K562 (cell line): ENCODE data around the gene SLC16A9. TPM values are rescaled to one million over a fixed set of nuclear protein-coding genes. Genes with fewer than 3 reads are reported as not detected.

Experiments
- ATAC-seq: fragments of 200-7000 bp; cut with Tn5 transposase; 3 replicates; pipeline ENCODE4 v1.9.1; 2020; ENCODE audit warnings: moderate library complexity
- BruUV-seq: library from RNA; stranded (reverse); fragments of 400-500 nt; replicated peaks from 2 replicates; lab custom pipeline; 2021; lab: Mats Ljungman, UMichigan
- CTCF ChIA-PET: fragments of 300-600 bp; formaldehyde crosslinking; extraction: SDS; loops from one replicate; lab custom pipeline; 2021; ENCODE audit warnings: low intra/inter-chr PET ratio; lab: Yijun Ruan, JAX
- POLR2A ChIA-PET: fragments of 300-600, 350-650 bp; sonication (Branson Sonifier 250); formaldehyde crosslinking; extraction: SDS; loops from one replicate; lab custom pipeline; 2021; ENCODE audit warnings: antibody characterized with exemption, inconsistent platforms; lab: Yijun Ruan, JAX
- DNase-seq, 4 experiments: peaks; one replicate each; pipeline versions ENCODE4 v3.0.0 to v3.0.0-alpha.2; 2011 to 2018; ENCODE audit warnings: low spot score in 3 of 4, mixed read lengths in 3 of 4; ENCODE audit errors: extremely low read depth in 1 of 4
- FAIRE-seq: peaks from 2 replicates; lab custom pipeline; 2011; peaks lifted over from hg19 to GRCh38; lab: Jason Lieb, UNC
- H2AFZ ChIP-seq: 2 replicates; pipeline ENCODE4 v1.6.0; 2011; ENCODE audit warnings: low read depth, low read length, control low read depth, inconsistent platforms
- H3K27ac ChIP-seq: fragments of 200-600 bp; 3 replicates; pipeline ENCODE4 v1.8.0; 2011; ENCODE audit warnings: low read depth, mild to moderate bottlenecking, control low read depth, inconsistent platforms, low read length, moderate library complexity, mixed read lengths; ENCODE audit errors: extremely low read depth
- H3K27me3 ChIP-seq, 2 experiments: fragments of 300-600 bp in 1 of 2; 2 replicates in 1 of 2; 3 replicates in 1 of 2; pipeline versions ENCODE4 v1.6.0 to v1.8.0; 2011; ENCODE audit warnings: inconsistent platforms in 2 of 2, low read length in 2 of 2, mild to moderate bottlenecking in 1 of 2, mixed read lengths in 1 of 2, moderate library complexity in 1 of 2; ENCODE audit not compliant: control insufficient read depth in 2 of 2, insufficient read depth in 2 of 2
- H3K36me3 ChIP-seq: fragments of 300-600 bp; 3 replicates; pipeline ENCODE4 v1.8.0; 2011; ENCODE audit warnings: mild to moderate bottlenecking, low read length, inconsistent platforms; ENCODE audit not compliant: control insufficient read depth, insufficient read depth
- H3K4me1 ChIP-seq, 2 experiments: fragments of 200-600 bp in 1 of 2; replicated peaks in 1 of 2; 2 replicates in 1 of 2; 3 replicates in 1 of 2; pipeline versions ENCODE4 v1.5.1 to v1.8.0; 2011; ENCODE audit warnings: inconsistent platforms in 2 of 2, low read length in 2 of 2, mild to moderate bottlenecking in 1 of 2, mixed read lengths in 1 of 2, moderate library complexity in 1 of 2; ENCODE audit not compliant: control insufficient read depth in 2 of 2, insufficient read depth in 2 of 2
- H3K4me2 ChIP-seq: 2 replicates; pipeline ENCODE4 v1.6.1; 2011; ENCODE audit warnings: low read length, control low read depth, inconsistent platforms, mixed read lengths; ENCODE audit not compliant: insufficient read depth
- H3K4me3 ChIP-seq: fragments of 200-600 bp; sonication (generic), shearing (Covaris generic); 2 replicates; pipeline ENCODE4 v1.5.1; 2016; ENCODE audit warnings: control low read depth, inconsistent platforms
- H3K79me2 ChIP-seq: fragments of 200-600 bp; 3 replicates; pipeline ENCODE4 v1.8.0; 2011; ENCODE audit warnings: low read length, inconsistent platforms; ENCODE audit not compliant: control insufficient read depth, insufficient read depth
- H3K9ac ChIP-seq, 2 experiments: 2 replicates each; pipeline versions ENCODE4 v1.6.0 to v1.6.1; 2011; ENCODE audit warnings: low read depth in 2 of 2, low read length in 2 of 2, control low read depth in 1 of 2, inconsistent platforms in 1 of 2, mild to moderate bottlenecking in 1 of 2, mixed read lengths in 1 of 2; ENCODE audit not compliant: insufficient read depth in 1 of 2
- H3K9me1 ChIP-seq: one replicate; pipeline ENCODE4 v1.6.0; 2011; ENCODE audit warnings: inconsistent platforms, mild to moderate bottlenecking, low read length, moderate library complexity; ENCODE audit not compliant: control insufficient read depth, insufficient read depth
- H3K9me3 ChIP-seq: replicated peaks from 2 replicates; pipeline ENCODE4 v1.5.1; 2011; ENCODE audit warnings: low read depth, low read length, inconsistent platforms; ENCODE audit not compliant: control insufficient read depth, insufficient read depth
- H4K20me1 ChIP-seq: replicated peaks from 2 replicates; pipeline ENCODE4 v1.6.1; 2011; ENCODE audit warnings: low read length, inconsistent platforms, mixed read lengths; ENCODE audit not compliant: control insufficient read depth, insufficient read depth
- C11orf30 ChIP-seq: fragments of 450-650 bp; IDR thresholded peaks from 2 replicates; pipeline ENCODE4 v1.6.1; 2016; ENCODE audit warnings: low read depth, mild to moderate bottlenecking
- FOXK1 ChIP-seq: sonication (generic); formaldehyde crosslinking; IDR thresholded peaks from 2 replicates; pipeline ENCODE4 v1.8.0; 2022; ENCODE audit warnings: missing genetic modification reagents, mild to moderate bottlenecking, borderline replicate concordance
- HNRNPUL1 ChIP-seq: fragments of 200-400 bp; formaldehyde crosslinking; IDR thresholded peaks from 2 replicates; pipeline ENCODE4 v1.6.1; 2017; ENCODE audit warnings: low read length
- MTA3 ChIP-seq: fragments of 450-650 bp; formaldehyde crosslinking; IDR thresholded peaks from 2 replicates; pipeline ENCODE4 v1.6.1; 2017; ENCODE audit warnings: mild to moderate bottlenecking, borderline replicate concordance
- MYNN ChIP-seq, 2 experiments: sonication (generic); formaldehyde crosslinking in 1 of 2; IDR thresholded peaks; 2 replicates each; pipeline versions ENCODE4 v1.5.0 to v1.6.1; 2016 to 2020; ENCODE audit warnings: antibody characterized with exemption in 1 of 2, missing genetic modification reagents in 1 of 2
- NFE2 ChIP-seq: IDR thresholded peaks from 2 replicates; pipeline ENCODE4 v1.6.1; 2014; ENCODE audit warnings: antibody characterized with exemption, low read depth
- NR1H2 ChIP-seq: sonication (generic); formaldehyde crosslinking; IDR thresholded peaks from 2 replicates; pipeline ENCODE4 v1.4.0; 2020; ENCODE audit warnings: mild to moderate bottlenecking, missing genetic modification reagents
- SMAD1 ChIP-seq: fragments of 150-350 bp; IDR thresholded peaks from 2 replicates; pipeline ENCODE4 v1.6.1; 2014; ENCODE audit warnings: low read length, low read depth; ENCODE audit not compliant: partially characterized antibody
- ZNF12 ChIP-seq: sonication (generic); formaldehyde crosslinking; IDR thresholded peaks from 2 replicates; pipeline ENCODE4 v1.4.0; 2020; ENCODE audit warnings: mild to moderate bottlenecking, missing genetic modification reagents
- ZNF184 ChIP-seq: sonication (generic); formaldehyde crosslinking; IDR thresholded peaks from 2 replicates; pipeline ENCODE4 v1.5.0; 2020; ENCODE audit warnings: missing genetic modification reagents
- ZNF217 ChIP-seq: sonication (generic); formaldehyde crosslinking; IDR thresholded peaks from 2 replicates; pipeline ENCODE4 v1.8.0; 2022; ENCODE audit warnings: mild to moderate bottlenecking, missing genetic modification reagents
- ZNF274 ChIP-seq: IDR thresholded peaks from 2 replicates; pipeline ENCODE4 v1.6.1; 2011; ENCODE audit warnings: low read depth, mild to moderate bottlenecking, low read length, moderate library complexity, borderline replicate concordance
- ZNF785 ChIP-seq: fragments of 250-450 bp; sonication (Bioruptor Pico); IDR thresholded peaks from 2 replicates; pipeline ENCODE4 v1.4.0; 2020; ENCODE audit warnings: mild to moderate bottlenecking
- WGBS: fragments of 100-300 bp; shearing (Covaris generic); methylation state at CpG from one replicate; pipeline ENCODE4 v1.1.6; 2016; ENCODE audit warnings: low coverage, mixed read lengths; ENCODE audit not compliant: insufficient coverage; ENCODE audit errors: missing lambda C conversion rate; 5-methylcytosine and 5-hydroxymethylcytosine counted together
- in situ Hi-C: fragments of 300-500 bp; cut with MboI; formaldehyde crosslinking; loops from 4 replicates; pipeline ENCODE4 v1.15.0; 2018; ENCODE audit warnings: inconsistent platforms, mixed read lengths
- intact Hi-C: fragments of 100-400 bp; cut with micrococcal nuclease; formaldehyde crosslinking; loops from 2 replicates; pipeline ENCODE4 v1.14.2; 2022
- polyA plus RNA-seq, 8 experiments: library from polyadenylated mRNA; depleted of rRNA in 4 of 8; stranded (reverse) in 5 of 8; unstranded in 3 of 8; fragments of >200 nt; fragmentation: Nextera tagmentation in 2 of 8; fragmentation: Illumina TruSeq in 1 of 8; extraction: Ambion mirVana in 2 of 8; extraction: Trizol in 1 of 8; gene quantifications; 2 replicates each; pipeline versions ENCODE4 v1.2.1 to v1.2.3, GENCODE V29; 2011 to 2014; ENCODE audit warnings: inconsistent platforms in 1 of 8, missing spikeins in 1 of 8
- total RNA-seq, 7 experiments: library from RNA; depleted of rRNA in 6 of 7; stranded (reverse); fragments of >200 nt in 6 of 7; fragmentation: Illumina TruSeq in 2 of 7; extraction: Trizol in 2 of 7; gene quantifications; 2 replicates each; pipeline versions ENCODE4 v1.2.1 to v1.2.3, GENCODE V29; 2011 to 2021; ENCODE audit warnings: low replicate concordance in 1 of 7
- TF ChIP-seq, protein P1 (sequence below): fragments of 250-450 bp; sonication (Bioruptor Pico); IDR thresholded peaks from 2 replicates; pipeline ENCODE4 v1.8.0; 2021; ENCODE audit warnings: moderate library complexity, mild to moderate bottlenecking, inconsistent platforms
- TF ChIP-seq, protein P2 (sequence below): IDR thresholded peaks from 2 replicates; pipeline ENCODE4 v1.6.1; 2014; ENCODE audit warnings: antibody characterized with exemption

Gene SLC16A9
- total and polyA plus RNA-seq, 9 of the 15 experiments (the other 6 are each of a cell fraction or from before 2014, with no cell fraction given): 0.90 to 6.4 (median 2.1) TPM

DNA sequence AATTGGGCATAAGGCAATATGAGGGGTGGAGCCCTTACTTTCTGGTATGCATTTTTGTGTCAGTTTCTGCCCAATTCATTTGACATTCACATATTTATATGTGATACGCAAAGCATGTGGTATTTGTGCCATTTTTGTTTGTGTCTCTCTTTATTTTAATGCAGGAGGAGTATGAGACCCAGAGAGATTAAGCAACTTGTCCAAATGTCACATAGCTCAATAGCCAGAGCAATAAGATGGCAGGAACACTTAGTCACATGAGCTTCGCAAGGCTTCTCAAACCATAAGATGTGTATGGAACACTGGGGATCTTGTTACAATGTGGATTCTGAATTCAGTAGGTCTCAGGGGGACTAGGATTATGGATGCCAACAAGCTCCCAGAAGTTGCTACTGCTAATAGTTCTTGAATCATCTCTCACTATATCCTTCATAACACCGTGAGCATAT, 24.4 kb upstream of the SLC16A9 start:
- no TSS peak for BruUV-seq
- intact Hi-C loops: no loop called here

More for the DNA sequence above, 24.4 kb upstream of the SLC16A9 start:
- H2AFZ ChIP-seq: peak overlapping the region; percentile 27; the same call in 1 of the 2 replicates
- ATAC-seq (no peak), FAIRE-seq (no peak), DNase-seq (no peak)
- H3K9me1 ChIP-seq: no peaks in the 10 kb centered on the region
- WGBS: 45% methylated on average over 3 of the region's 3 CpGs
- ChIA-PET CTCF (no interaction called here), POLR2A (interaction anchor here (0.6 kb wide), 1 partner anchor 16 kb away, joined by 3 read pairs; no protein-coding TSS in a partner anchor)
- no peaks in the 10 kb centered on the region; the same call in 1 of the 2 replicates for H3K9me3 ChIP-seq
- no peak overlapping the region for H3K4me2 ChIP-seq
- TF ChIP-seq FOXK1: no peak
- TF ChIP-seq, protein P1, sequence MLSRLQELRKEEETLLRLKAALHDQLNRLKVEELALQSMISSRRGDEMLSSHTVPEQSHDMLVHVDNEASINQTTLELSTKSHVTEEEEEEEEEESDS (CRISPR knock-in tag): no peak
- TF ChIP-seq ZNF785 (CRISPR knock-in tag): no peak
- TF ChIP-seq ZNF274: no peak
- TF ChIP-seq NFE2: no peak
- TF ChIP-seq NR1H2 (CRISPR knock-in tag): no peak
- TF ChIP-seq SMAD1: no peak
- no peak for TF ChIP-seq MTA3
- TF ChIP-seq ZNF217: no peak
- no peak for TF ChIP-seq C11orf30
- TF ChIP-seq ZNF184 (CRISPR knock-in tag): no peak
- no peak for TF ChIP-seq ZNF12 (CRISPR knock-in tag)
- TF ChIP-seq MYNN (IDR thresholded peaks at IDR 0.05): no peak
- TF ChIP-seq MYNN (CRISPR knock-in tag; IDR thresholded peaks at IDR 0.05): no peak
- no peak for TF ChIP-seq HNRNPUL1
- TF ChIP-seq, protein P2, sequence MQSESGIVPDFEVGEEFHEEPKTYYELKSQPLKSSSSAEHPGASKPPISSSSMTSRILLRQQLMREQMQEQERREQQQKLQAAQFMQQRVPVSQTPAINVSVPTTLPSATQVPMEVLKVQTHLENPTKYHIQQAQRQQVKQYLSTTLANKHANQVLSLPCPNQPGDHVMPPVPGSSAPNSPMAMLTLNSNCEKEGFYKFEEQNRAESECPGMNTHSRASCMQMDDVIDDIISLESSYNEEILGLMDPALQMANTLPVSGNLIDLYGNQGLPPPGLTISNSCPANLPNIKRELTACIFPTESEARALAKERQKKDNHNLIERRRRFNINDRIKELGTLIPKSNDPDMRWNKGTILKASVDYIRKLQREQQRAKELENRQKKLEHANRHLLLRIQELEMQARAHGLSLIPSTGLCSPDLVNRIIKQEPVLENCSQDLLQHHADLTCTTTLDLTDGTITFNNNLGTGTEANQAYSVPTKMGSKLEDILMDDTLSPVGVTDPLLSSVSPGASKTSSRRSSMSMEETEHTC: no peak
- H3K79me2 ChIP-seq: no peaks in the 10 kb centered on the region
- H3K4me3 ChIP-seq: no peak overlapping the region
- no peaks in the 10 kb centered on the region for H3K27me3 ChIP-seq
- H3K4me1 ChIP-seq: no peaks in the 10 kb centered on the region
- no peaks in the 10 kb centered on the region for H3K36me3 ChIP-seq
- H3K27ac ChIP-seq: no peak overlapping the region
- no peaks in the 10 kb centered on the region for H4K20me1 ChIP-seq
- in situ Hi-C loops: no loop called here
- H3K9ac ChIP-seq: no peak overlapping the region
